Measurements from ENCODE around the gene MOGAT2.

The MOGAT2 gene

GRCh38 chr11:75760243-75760642, 42.6 kb downstream of the MOGAT2 start:
- no peak for DNase-seq

GRCh38 chr11:75760710-75761493, 43.3 kb downstream of the MOGAT2 start:
- DNase-seq: no peak

GRCh38 chr11:75762158-75762557, 44.5 kb downstream of the MOGAT2 start:
- DNase-seq: no peak

- no peak for DNase-seq
These were observed 45.2 kb downstream of the MOGAT2 start for GRCh38 chr11:75762885-75763284.

- no peak for DNase-seq
These were observed 46.2 kb downstream of the MOGAT2 start for GRCh38 chr11:75763846-75764245.

GRCh38 chr11:75765116-75765515, 47.5 kb downstream of the MOGAT2 start:
- DNase-seq: no peak

- no peak for DNase-seq
These were observed 49.0 kb downstream of the MOGAT2 start for GRCh38 chr11:75766443-75767227.

GRCh38 chr11:75767228-75767572, 49.6 kb downstream of the MOGAT2 start:
- DNase-seq: no peak

GRCh38 chr11:75767793-75768111, 50.1 kb downstream of the MOGAT2 start:
- DNase-seq: no peak

GRCh38 chr11:75768112-75768908, 50.7 kb downstream of the MOGAT2 start, which contains the start of gene DGAT2:
TSS of gene DGAT2 (plus strand) at chr11:75768778. CDS start at chr11:75768992, 214 bp downstream.
- peak; percentile 51 to 71 (median 59) for DNase-seq

GRCh38 chr11:75768909-75769771, 51.5 kb downstream of the MOGAT2 start:
- DNase-seq: no peak

GRCh38 chr11:75770102-75770501, 52.5 kb downstream of the MOGAT2 start:
- no peak for DNase-seq

GRCh38 chr11:75771646-75772410, 54.2 kb downstream of the MOGAT2 start:
- DNase-seq: no peak

GRCh38 chr11:75773595-75774353, 56.1 kb downstream of the MOGAT2 start:
- DNase-seq: no peak

GRCh38 chr11:75775056-75775455, 57.4 kb downstream of the MOGAT2 start:
- no peak for DNase-seq

- no peak for DNase-seq
These were observed 58.9 kb downstream of the MOGAT2 start for GRCh38 chr11:75776546-75776945.

GRCh38 chr11:75777461-75778110, 59.9 kb downstream of the MOGAT2 start:
- DNase-seq: no peak

GRCh38 chr11:75778962-75779361, 61.3 kb downstream of the MOGAT2 start:
- DNase-seq: no peak

- no peak for DNase-seq
These were observed 62.3 kb downstream of the MOGAT2 start for GRCh38 chr11:75779960-75780359.

- no peak for DNase-seq
These were observed 63.2 kb downstream of the MOGAT2 start for GRCh38 chr11:75780888-75781287.
